TTC549 (cell line): Measurements from ENCODE around the gene C12orf54.
"Not testable (repeated sequence)": the region's sequence is repeated elsewhere in the genome, so short reads cannot be mapped to it uniquely, and the experiment has no call there.

Experiments used
- FAIRE-seq: peaks from 2 replicates; lab custom pipeline; 2012; peaks lifted over from hg19 to GRCh38; lab: Jason Lieb, UNC

The C12orf54 gene

DNA sequence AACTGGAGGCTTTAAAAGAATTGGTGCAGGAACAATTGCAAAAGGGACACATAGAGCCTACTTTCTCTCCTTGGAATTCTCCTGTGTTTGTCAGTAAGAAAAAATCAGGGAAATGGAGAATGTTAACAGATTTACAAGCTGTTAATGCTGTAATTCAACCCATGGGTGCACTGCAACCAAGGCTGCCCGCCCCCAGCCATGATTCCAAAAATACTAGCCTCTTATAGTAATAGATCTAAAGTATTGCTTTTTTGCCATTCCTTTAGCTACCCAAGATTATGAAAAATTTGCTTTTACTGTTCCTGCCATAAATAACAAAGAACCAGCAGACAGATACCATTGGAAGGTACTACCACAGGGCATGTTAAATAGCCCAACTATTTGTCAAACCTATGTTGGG is 27.8 kb downstream of the C12orf54 start:
- FAIRE-seq = no peak

DNA sequence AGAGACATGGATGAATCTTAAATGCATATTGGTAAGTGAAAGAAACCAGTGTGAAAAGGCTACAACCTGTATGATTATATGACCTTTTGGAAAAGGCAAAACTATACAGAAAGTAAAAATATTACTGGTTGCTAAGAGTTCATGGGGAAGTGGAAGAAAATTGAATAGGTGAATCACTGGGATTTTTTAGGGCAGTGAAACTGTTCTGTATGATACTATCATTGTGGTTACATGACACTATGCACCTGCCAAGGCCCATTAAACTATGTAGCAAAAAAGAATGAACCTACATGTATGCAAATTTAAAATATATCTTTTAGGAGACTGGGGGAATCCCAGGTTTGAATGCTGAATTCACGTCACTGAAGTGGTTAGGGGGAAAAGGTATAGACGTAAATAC is 30.6 kb downstream of the C12orf54 start:
- FAIRE-seq = no peak

DNA sequence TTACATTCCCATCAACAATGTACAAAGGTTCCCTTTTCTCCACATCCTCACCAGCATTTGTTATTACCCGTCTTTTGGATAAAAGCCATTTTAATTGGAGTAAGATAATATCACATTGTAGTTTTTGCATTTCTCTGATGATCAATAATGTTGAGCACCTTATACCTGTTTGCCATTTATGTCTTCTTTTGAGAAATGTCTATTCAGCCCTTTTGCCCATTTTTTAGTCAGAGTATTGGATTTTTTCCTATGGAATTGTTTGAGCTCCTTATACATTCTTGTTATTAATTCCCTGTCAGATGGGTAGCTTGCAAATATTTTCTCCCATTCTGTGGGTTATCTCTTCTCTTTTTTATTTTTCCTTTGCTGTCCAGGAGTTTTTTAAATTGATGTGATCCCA is 32.4 kb downstream of the C12orf54 start:
- FAIRE-seq = no peak

DNA sequence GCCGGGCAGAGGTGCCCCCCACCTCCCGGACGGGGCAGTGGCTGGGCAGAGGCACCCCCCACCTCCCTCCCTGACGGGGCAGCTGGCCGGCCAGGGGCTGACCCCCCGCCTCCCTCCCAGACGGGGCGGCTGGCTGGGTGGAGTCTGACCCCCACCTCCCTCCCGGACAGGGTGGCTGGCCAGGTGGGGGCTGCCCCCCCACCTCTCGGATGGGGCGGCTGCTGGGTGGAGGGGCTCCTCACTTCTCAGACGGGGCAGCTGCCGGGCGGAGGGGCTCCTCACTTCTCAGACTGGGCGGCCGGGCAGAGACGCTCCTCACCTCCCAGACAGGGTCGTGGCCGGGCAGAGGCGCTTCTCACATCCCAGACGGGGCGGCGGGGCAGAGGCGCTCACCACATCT is 38.1 kb downstream of the C12orf54 start:
- FAIRE-seq = not testable (repeated sequence)

DNA sequence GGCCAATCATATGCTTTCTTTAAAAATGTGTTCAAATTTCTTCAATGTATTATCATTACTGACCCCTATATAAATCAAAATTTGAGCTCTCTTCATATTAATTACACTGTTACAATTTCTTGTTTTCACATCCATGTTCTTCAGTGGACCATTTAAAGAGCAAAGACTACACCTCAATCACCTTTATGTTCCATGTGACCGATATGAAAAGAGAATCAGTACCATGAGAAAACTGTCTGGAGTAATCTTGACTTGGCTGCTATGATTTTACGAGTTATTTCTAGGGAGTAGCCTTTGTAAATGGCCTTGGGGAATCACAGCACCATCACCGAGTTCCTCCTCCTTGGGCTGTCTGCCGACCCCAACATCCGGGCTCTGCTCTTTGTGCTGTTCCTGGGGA is 43.0 kb downstream of the C12orf54 start, which contains the start of gene OR8S1:
Gene OR8S1, plus strand, starts transcription at position 301 of the 400 bp plus-strand sequence. Its CDS starts 0 bp downstream, at position 301.
- no peak for FAIRE-seq

DNA sequence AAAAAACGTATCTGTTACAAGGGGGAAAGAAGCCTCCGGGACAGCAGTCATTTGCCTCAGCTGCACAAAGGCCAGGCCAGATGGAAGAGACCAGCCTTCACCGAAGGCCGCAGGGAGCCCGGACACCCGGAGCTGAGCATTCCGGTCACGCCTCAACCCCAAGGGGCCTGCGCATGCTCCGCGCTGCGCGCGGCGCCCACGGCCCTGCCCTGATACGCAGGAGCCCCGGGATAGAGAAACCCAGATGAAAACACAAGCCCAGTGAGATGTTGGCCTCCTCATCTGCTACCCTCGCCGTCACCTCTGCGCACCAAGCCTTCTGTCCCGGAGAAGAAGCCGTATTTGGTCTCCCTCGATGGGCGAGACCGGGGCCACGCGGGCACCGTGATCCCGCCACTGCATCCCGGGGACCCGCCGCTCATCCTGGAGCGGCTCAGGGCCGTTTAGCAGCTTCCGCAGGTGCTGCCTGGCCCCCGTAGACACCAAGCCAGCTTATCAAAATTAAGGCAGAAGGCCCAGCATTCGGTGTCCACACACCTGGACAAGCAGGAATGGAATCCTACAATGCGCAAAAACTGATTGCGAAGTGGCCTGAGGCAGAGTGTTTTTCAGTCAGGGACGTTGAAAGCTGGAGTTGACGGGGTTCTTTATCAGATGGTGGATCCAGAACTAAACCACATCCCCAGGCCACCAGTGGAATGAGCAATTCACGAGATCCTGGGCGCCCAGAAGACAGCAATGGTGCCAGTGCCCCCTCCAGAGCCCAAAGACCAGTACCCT is 45.8 kb downstream of the C12orf54 start:
- no peak for FAIRE-seq

DNA sequence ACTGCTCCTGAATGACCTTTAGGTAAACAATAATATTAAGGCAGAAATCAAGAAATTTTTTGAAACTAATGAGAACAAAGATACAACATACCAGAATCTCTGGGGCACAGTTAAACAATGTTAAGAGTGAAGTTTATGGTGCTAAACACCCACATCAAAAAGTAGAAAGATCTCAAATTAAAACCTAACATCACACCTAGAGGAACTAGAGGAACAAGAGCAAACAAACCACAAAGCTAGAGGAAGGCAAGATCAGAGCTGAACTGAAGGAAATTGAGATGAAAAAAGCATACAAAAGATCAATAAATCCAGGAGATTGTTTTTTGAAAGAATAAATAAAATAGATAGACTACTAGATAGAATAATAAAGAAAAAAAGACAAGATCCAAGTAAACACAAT is 50.3 kb downstream of the C12orf54 start:
- no peak for FAIRE-seq

DNA sequence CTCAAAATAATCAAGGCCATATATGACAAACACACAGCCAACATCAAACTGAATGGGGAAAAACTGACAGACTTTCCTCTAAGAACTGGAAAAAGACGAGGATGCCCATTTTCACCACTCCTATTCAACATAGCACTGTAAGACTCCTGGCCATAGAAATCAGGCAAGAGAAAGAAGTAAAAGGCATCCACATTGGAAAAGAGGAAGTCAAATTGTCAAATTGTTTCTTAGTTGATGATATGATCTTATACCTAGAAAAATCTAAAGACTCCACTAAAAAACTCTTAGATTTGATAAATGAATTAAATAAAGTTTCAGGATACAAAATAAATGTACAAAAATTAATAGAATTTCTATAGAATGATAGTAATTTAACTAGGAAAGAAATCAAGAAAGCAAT is 54.3 kb downstream of the C12orf54 start:
- no peak for FAIRE-seq

DNA sequence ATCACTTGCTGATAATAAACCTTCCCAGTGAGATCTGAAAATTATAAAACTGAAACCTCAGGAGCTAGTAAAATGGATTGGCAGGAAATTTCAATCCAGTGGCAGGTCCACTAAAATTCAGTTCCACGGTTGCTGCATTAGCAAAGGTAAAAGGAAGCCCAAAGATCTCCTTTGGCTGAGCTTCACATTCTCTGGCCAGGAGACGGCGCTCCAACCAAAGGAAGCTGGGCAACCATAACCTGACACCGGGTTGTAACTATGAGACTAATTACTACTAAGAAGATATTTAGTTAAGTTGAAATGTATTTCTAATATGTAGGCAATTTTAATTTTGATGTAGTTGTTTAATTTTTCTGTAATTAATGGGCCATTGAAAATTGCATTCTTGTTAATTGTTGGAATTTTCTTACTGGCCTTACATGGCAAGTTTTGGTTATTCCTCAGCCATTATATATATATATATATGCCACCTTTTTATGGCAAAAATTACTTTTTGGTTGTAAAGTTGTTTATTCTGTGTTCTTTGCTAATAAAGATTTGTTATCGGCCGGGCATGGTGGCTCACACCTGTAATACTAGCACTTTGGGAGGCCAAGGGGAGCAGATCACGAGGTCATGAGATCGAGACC is 60.1 kb downstream of the C12orf54 start:
- FAIRE-seq = no peak

DNA sequence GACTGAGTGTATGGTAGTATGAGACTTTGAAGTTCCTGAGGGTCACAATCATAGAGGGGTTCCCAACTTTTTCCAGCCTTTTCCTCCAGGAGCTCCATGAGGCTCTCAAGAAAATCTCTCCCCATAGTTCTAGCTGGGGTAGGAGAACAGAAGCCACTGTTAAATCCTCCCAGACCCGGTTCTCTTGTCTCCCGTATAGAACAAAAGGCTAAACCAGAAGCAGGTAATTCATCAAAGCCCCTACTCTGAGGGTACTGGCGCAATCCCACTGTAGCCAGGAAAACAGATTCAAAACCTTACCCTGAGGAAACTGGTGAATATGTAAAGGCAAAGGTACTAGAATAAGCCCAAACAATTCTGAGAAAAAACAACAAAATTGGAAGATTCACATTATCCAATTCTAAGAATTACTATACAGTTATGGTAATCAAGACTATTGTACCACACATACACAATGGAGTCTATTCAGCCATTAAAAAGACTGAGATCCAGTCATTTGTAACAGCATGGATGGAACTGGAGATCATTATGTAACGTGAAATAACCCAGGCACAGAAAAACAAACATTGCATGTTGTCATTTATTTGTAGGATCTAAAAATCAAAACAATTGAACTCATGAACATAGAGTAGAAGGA is 63.7 kb downstream of the C12orf54 start:
- FAIRE-seq = no peak
